Measurements from ENCODE around the gene SEM1.

DNA sequence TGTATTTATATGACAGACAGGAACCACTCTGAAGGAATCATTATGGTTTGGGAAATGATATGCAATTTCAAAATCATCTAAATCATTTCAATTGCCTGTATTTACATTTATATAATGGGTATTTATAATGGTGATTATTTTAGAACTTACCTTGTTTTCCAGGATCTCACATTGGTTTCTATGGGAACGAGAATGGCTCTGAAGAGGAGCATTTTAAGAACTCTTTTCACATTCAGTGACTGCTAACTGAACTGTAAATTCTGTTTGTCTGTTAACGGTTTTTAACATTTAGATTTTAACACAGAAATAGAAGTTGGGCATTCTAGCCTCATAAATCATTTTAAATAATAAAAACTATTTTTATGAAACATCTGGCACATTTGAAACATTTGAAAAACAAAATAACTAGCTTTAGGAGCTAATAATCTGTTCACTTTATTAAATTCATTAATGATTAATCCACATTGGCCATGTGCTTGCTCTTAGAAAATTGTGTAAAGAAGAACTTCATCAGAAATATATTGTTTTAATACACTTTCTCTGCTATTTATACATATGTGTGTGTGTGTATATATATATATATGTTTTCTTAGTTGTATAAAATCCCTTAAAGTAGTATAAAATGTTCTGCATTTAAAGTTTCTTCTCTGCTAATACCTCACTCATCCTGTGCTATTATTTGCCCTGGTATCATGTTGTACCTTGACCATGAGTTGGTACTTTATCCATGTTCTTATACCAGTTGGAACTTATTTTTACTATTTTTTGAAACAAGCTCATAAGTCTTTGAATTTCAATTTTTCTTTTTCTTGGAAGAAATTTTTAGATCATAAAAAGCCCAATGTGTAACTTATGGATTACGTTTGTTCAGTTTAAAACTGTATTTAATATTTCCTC lies 8.7 kb upstream of the SEM1 start:
- TF ChIP-seq, protein P1, sequence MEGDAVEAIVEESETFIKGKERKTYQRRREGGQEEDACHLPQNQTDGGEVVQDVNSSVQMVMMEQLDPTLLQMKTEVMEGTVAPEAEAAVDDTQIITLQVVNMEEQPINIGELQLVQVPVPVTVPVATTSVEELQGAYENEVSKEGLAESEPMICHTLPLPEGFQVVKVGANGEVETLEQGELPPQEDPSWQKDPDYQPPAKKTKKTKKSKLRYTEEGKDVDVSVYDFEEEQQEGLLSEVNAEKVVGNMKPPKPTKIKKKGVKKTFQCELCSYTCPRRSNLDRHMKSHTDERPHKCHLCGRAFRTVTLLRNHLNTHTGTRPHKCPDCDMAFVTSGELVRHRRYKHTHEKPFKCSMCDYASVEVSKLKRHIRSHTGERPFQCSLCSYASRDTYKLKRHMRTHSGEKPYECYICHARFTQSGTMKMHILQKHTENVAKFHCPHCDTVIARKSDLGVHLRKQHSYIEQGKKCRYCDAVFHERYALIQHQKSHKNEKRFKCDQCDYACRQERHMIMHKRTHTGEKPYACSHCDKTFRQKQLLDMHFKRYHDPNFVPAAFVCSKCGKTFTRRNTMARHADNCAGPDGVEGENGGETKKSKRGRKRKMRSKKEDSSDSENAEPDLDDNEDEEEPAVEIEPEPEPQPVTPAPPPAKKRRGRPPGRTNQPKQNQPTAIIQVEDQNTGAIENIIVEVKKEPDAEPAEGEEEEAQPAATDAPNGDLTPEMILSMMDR (conservative IDR thresholded peaks at IDR 0.05; ENCODE audit: low read depth, low read length): no peak
- TF ChIP-seq, protein P2, sequence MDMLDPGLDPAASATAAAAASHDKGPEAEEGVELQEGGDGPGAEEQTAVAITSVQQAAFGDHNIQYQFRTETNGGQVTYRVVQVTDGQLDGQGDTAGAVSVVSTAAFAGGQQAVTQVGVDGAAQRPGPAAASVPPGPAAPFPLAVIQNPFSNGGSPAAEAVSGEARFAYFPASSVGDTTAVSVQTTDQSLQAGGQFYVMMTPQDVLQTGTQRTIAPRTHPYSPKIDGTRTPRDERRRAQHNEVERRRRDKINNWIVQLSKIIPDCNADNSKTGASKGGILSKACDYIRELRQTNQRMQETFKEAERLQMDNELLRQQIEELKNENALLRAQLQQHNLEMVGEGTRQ (IDR thresholded peaks at IDR 0.05; ENCODE audit: low read depth, low read length): no peak
- TF ChIP-seq RAD21 (IDR thresholded peaks at IDR 0.05; ENCODE audit: low read length): no peak
- TF ChIP-seq RCOR1 (IDR thresholded peaks at IDR 0.05; ENCODE audit: insufficient replicate concordance, low read length): no peak
- no peak for TF ChIP-seq POLR2A (IDR thresholded peaks at IDR 0.05; ENCODE audit: low read depth, low read length)
